Neural progenitor cell (in vitro differentiated cells): ENCODE data around the gene FHAD1.

Source experiments
- CTCF ChIP-seq: fragments of 200-600 bp; sonication (generic); IDR thresholded peaks from 2 replicates; pipeline ENCODE4 v1.5.1; 2017; ENCODE audit warnings: antibody characterized with exemption, mild to moderate bottlenecking
- EZH2 ChIP-seq: fragments of 200-600 bp; sonication (generic); IDR thresholded peaks from 2 replicates; pipeline ENCODE4 v1.6.1; 2017; ENCODE audit warnings: antibody characterized with exemption, mild to moderate bottlenecking, moderate library complexity
- EZH2phosphoT487 ChIP-seq: fragments of 200-600 bp; sonication (generic); IDR thresholded peaks from 2 replicates; pipeline ENCODE4 v1.6.1; 2017; ENCODE audit warnings: antibody characterized with exemption

- TF ChIP-seq EZH2phosphoT487 (no peak), CTCF (no peak), EZH2 (no peak)
Measured at GRCh38 chr1:15426492-15427279, 179.7 kb downstream of the FHAD1 start.
